GM23338 (cell line): ENCODE measurements around the gene EXOC1L. TPM values are rescaled to one million over a fixed set of nuclear protein-coding genes. Genes with fewer than 3 reads are reported as not detected.

ENCODE experiments used
- ATAC-seq: fragments of 200-7000 bp; cut with Tn5 transposase; 3 replicates; pipeline ENCODE4 v1.9.1; 2020
- DNase-seq: peaks from one replicate; pipeline ENCODE4 v3.0.0-alpha.2; 2015; ENCODE audit warnings: low spot score
- H2AFZ ChIP-seq: fragments of 200-600 bp; sonication (generic); 2 replicates; pipeline ENCODE4 v1.8.0; 2016; ENCODE audit warnings: antibody characterized with exemption, mild to moderate bottlenecking, moderate library complexity
- H3F3A ChIP-seq: fragments of 200-600 bp; sonication (generic); replicated peaks from 2 replicates; pipeline ENCODE4 v1.8.0; 2017; ENCODE audit warnings: antibody characterized with exemption, mixed run types, low read depth
- H3K27ac ChIP-seq: fragments of 200-600 bp; sonication (generic); 2 replicates; pipeline ENCODE4 v1.6.1; 2016; ENCODE audit warnings: low read depth
- H3K27me3 ChIP-seq: fragments of 200-600 bp; sonication (generic); 2 replicates; pipeline ENCODE4 v1.8.0; 2016; ENCODE audit warnings: mild to moderate bottlenecking, mixed run types, moderate library complexity; ENCODE audit not compliant: insufficient read depth
- H3K36me3 ChIP-seq: fragments of 200-600 bp; sonication (generic); 2 replicates; pipeline ENCODE4 v1.8.0; 2016; ENCODE audit warnings: mild to moderate bottlenecking; ENCODE audit not compliant: insufficient read depth
- H3K4me1 ChIP-seq: fragments of 200-600 bp; sonication (generic); 2 replicates; pipeline ENCODE4 v1.8.0; 2016; ENCODE audit warnings: mild to moderate bottlenecking, moderate library complexity; ENCODE audit not compliant: insufficient read depth
- H3K4me2 ChIP-seq: fragments of 200-600 bp; sonication (generic); 2 replicates; pipeline ENCODE4 v1.7.1; 2017; ENCODE audit warnings: mixed run types
- H3K4me3 ChIP-seq: fragments of 200-600 bp; sonication (generic); 2 replicates; pipeline ENCODE4 v1.6.1; 2016; ENCODE audit warnings: mixed run types
- H3K79me2 ChIP-seq: fragments of 200-600 bp; sonication (generic); replicated peaks from 2 replicates; pipeline ENCODE4 v1.8.0; 2017; ENCODE audit warnings: mild to moderate bottlenecking; ENCODE audit not compliant: insufficient read depth
- H3K9me2 ChIP-seq: fragments of 200-600 bp; sonication (generic); 2 replicates; pipeline ENCODE4 v1.8.0; 2017; ENCODE audit not compliant: insufficient read depth
- H4K20me1 ChIP-seq: fragments of 200-600 bp; sonication (generic); replicated peaks from 2 replicates; pipeline ENCODE4 v1.8.0; 2017; ENCODE audit warnings: mild to moderate bottlenecking; ENCODE audit not compliant: insufficient read depth
- H3K27ac Mint-ChIP-seq: 2 replicates; pipeline ENCODE4 v1.8.0; 2020; ENCODE audit warnings: inconsistent platforms, mild to moderate bottlenecking, moderate library complexity, mixed read lengths
- H3K27me3 Mint-ChIP-seq: 3 replicates; pipeline ENCODE4 v1.8.0; 2022; ENCODE audit warnings: low read depth, mild to moderate bottlenecking, moderate library complexity, mixed read lengths, inconsistent platforms; ENCODE audit not compliant: insufficient read depth, poor library complexity
- H3K36me3 Mint-ChIP-seq: 3 replicates; pipeline ENCODE4 v1.8.0; 2021; ENCODE audit warnings: low read depth, mild to moderate bottlenecking, inconsistent platforms, moderate library complexity, mixed read lengths
- H3K4me1 Mint-ChIP-seq: 3 replicates; pipeline ENCODE4 v1.8.0; 2020; ENCODE audit warnings: mild to moderate bottlenecking, inconsistent platforms, mixed read lengths
- H3K4me3 Mint-ChIP-seq: 3 replicates; pipeline ENCODE4 v1.8.0; 2021; ENCODE audit warnings: moderate library complexity, mild to moderate bottlenecking, inconsistent platforms, mixed read lengths
- H3K9me3 Mint-ChIP-seq: 3 replicates; pipeline ENCODE4 v1.8.0; 2020; ENCODE audit warnings: moderate library complexity, mild to moderate bottlenecking, inconsistent platforms, mixed read lengths
- CREB1 ChIP-seq: fragments of 250-450 bp; sonication (Bioruptor Pico); IDR thresholded peaks from 2 replicates; pipeline ENCODE4 v1.5.0; 2020; ENCODE audit warnings: low read depth, mild to moderate bottlenecking, moderate library complexity
- CTCF ChIP-seq, 2 experiments: fragments of 200-600 bp in 1 of 2; sonication (generic) in 1 of 2; conservative IDR thresholded peaks; 2 replicates each; pipeline versions ENCODE4 v1.5.1 to v1.6.1; 2016 to 2017; ENCODE audit warnings: antibody characterized with exemption in 2 of 2, low read depth in 2 of 2, mild to moderate bottlenecking in 2 of 2, moderate library complexity in 1 of 2
- EZH2 ChIP-seq: fragments of 200-600 bp; sonication (generic); IDR thresholded peaks from one replicate; pipeline ENCODE4 v1.8.0; 2017; ENCODE audit warnings: antibody characterized with exemption, mild to moderate bottlenecking, low read depth; ENCODE audit not compliant: unreplicated experiment
- EZH2phosphoT487 ChIP-seq: fragments of 200-600 bp; sonication (generic); IDR thresholded peaks from one replicate; pipeline ENCODE4 v1.8.1; 2018; ENCODE audit warnings: antibody characterized with exemption; ENCODE audit not compliant: unreplicated experiment
- NANOG ChIP-seq: IDR thresholded peaks from 2 replicates; pipeline ENCODE4 v1.6.1; 2016; ENCODE audit warnings: antibody characterized with exemption, borderline replicate concordance
- POLR2AphosphoS5 ChIP-seq: IDR thresholded peaks from 2 replicates; pipeline ENCODE4 v1.6.1; 2016; ENCODE audit warnings: antibody characterized with exemption, low read depth
- STAT1 ChIP-seq: IDR thresholded peaks from one replicate; pipeline ENCODE4 v1.6.1; 2016; ENCODE audit warnings: antibody characterized with exemption; ENCODE audit not compliant: unreplicated experiment
- ZNF114 ChIP-seq: fragments of 250-450 bp; sonication (Bioruptor Pico); IDR thresholded peaks from 2 replicates; pipeline ENCODE4 v1.5.0; 2020; ENCODE audit warnings: mild to moderate bottlenecking, moderate library complexity
- ZNF331 ChIP-seq: fragments of 250-450 bp; sonication (Bioruptor Pico); IDR thresholded peaks from 2 replicates; pipeline ENCODE4 v1.5.0; 2020; ENCODE audit warnings: low read depth, mild to moderate bottlenecking, moderate library complexity
- polyA plus RNA-seq: library from polyadenylated mRNA; unstranded; fragments of >200 nt; fragmentation: Nextera tagmentation; extraction: Ambion mirVana; gene quantifications from 2 replicates; pipeline ENCODE4 v1.2.1, GENCODE V29; 2016
- total RNA-seq: library from RNA; depleted of rRNA; stranded (reverse); fragments of >200 nt; shearing (Covaris generic); gene quantifications from 2 replicates; pipeline ENCODE4 v1.2.3, GENCODE V29; 2014
- TF ChIP-seq, protein P1 (sequence below): IDR thresholded peaks from 2 replicates; pipeline ENCODE4 v1.6.1; 2016; ENCODE audit warnings: antibody characterized with exemption
- TF ChIP-seq, protein P2 (sequence below): IDR thresholded peaks from one replicate; pipeline ENCODE4 v1.6.1; 2018; ENCODE audit warnings: antibody characterized with exemption; ENCODE audit not compliant: unreplicated experiment
- TF ChIP-seq, protein P3 (sequence below): fragments of 250-450 bp; sonication (Bioruptor Pico); IDR thresholded peaks from 2 replicates; pipeline ENCODE4 v1.5.0; 2020; ENCODE audit warnings: mild to moderate bottlenecking, moderate library complexity

EXOC1L gene
- total and polyA plus RNA-seq, 2 experiments from 2014 or later = not detected

GRCh38 chr4:55837903-55838302 lies 18.3 kb downstream of the EXOC1L start:
- Histone ChIP-seq H4K20me1 (no peaks in the 10 kb centered on the region), H2AFZ (no peak overlapping the region), H3F3A (no peaks in the 10 kb centered on the region), H3K4me2 (no peak overlapping the region), H3K79me2 (no peaks in the 10 kb centered on the region), H3K9me2 (peaks cover 2% of the 10 kb centered on the region; the same call in 1 of the 2 replicates), H3K4me3 (no peak overlapping the region), H3K4me1 (peaks cover 10% of the 10 kb centered on the region; the same call in 1 of the 2 replicates), H3K27me3 (no peaks in the 10 kb centered on the region), H3K36me3 (no peaks in the 10 kb centered on the region), H3K27ac (no peak overlapping the region)
- TF ChIP-seq, protein P1, sequence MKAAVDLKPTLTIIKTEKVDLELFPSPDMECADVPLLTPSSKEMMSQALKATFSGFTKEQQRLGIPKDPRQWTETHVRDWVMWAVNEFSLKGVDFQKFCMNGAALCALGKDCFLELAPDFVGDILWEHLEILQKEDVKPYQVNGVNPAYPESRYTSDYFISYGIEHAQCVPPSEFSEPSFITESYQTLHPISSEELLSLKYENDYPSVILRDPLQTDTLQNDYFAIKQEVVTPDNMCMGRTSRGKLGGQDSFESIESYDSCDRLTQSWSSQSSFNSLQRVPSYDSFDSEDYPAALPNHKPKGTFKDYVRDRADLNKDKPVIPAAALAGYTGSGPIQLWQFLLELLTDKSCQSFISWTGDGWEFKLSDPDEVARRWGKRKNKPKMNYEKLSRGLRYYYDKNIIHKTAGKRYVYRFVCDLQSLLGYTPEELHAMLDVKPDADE = no peak
- TF ChIP-seq NANOG (no peak), ZNF331 (no peak), STAT1 (no peak), ZNF114 (CRISPR knock-in tag) (no peak), POLR2AphosphoS5 (no peak), CTCF (conservative IDR thresholded peaks at IDR 0.05; ENCODE audit: low read depth in 2 of 2) (no peak), EZH2phosphoT487 (no peak), CREB1 (no peak), EZH2 (no peak)
- TF ChIP-seq, protein P2, sequence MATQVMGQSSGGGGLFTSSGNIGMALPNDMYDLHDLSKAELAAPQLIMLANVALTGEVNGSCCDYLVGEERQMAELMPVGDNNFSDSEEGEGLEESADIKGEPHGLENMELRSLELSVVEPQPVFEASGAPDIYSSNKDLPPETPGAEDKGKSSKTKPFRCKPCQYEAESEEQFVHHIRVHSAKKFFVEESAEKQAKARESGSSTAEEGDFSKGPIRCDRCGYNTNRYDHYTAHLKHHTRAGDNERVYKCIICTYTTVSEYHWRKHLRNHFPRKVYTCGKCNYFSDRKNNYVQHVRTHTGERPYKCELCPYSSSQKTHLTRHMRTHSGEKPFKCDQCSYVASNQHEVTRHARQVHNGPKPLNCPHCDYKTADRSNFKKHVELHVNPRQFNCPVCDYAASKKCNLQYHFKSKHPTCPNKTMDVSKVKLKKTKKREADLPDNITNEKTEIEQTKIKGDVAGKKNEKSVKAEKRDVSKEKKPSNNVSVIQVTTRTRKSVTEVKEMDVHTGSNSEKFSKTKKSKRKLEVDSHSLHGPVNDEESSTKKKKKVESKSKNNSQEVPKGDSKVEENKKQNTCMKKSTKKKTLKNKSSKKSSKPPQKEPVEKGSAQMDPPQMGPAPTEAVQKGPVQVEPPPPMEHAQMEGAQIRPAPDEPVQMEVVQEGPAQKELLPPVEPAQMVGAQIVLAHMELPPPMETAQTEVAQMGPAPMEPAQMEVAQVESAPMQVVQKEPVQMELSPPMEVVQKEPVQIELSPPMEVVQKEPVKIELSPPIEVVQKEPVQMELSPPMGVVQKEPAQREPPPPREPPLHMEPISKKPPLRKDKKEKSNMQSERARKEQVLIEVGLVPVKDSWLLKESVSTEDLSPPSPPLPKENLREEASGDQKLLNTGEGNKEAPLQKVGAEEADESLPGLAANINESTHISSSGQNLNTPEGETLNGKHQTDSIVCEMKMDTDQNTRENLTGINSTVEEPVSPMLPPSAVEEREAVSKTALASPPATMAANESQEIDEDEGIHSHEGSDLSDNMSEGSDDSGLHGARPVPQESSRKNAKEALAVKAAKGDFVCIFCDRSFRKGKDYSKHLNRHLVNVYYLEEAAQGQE = no peak
- TF ChIP-seq, protein P3, sequence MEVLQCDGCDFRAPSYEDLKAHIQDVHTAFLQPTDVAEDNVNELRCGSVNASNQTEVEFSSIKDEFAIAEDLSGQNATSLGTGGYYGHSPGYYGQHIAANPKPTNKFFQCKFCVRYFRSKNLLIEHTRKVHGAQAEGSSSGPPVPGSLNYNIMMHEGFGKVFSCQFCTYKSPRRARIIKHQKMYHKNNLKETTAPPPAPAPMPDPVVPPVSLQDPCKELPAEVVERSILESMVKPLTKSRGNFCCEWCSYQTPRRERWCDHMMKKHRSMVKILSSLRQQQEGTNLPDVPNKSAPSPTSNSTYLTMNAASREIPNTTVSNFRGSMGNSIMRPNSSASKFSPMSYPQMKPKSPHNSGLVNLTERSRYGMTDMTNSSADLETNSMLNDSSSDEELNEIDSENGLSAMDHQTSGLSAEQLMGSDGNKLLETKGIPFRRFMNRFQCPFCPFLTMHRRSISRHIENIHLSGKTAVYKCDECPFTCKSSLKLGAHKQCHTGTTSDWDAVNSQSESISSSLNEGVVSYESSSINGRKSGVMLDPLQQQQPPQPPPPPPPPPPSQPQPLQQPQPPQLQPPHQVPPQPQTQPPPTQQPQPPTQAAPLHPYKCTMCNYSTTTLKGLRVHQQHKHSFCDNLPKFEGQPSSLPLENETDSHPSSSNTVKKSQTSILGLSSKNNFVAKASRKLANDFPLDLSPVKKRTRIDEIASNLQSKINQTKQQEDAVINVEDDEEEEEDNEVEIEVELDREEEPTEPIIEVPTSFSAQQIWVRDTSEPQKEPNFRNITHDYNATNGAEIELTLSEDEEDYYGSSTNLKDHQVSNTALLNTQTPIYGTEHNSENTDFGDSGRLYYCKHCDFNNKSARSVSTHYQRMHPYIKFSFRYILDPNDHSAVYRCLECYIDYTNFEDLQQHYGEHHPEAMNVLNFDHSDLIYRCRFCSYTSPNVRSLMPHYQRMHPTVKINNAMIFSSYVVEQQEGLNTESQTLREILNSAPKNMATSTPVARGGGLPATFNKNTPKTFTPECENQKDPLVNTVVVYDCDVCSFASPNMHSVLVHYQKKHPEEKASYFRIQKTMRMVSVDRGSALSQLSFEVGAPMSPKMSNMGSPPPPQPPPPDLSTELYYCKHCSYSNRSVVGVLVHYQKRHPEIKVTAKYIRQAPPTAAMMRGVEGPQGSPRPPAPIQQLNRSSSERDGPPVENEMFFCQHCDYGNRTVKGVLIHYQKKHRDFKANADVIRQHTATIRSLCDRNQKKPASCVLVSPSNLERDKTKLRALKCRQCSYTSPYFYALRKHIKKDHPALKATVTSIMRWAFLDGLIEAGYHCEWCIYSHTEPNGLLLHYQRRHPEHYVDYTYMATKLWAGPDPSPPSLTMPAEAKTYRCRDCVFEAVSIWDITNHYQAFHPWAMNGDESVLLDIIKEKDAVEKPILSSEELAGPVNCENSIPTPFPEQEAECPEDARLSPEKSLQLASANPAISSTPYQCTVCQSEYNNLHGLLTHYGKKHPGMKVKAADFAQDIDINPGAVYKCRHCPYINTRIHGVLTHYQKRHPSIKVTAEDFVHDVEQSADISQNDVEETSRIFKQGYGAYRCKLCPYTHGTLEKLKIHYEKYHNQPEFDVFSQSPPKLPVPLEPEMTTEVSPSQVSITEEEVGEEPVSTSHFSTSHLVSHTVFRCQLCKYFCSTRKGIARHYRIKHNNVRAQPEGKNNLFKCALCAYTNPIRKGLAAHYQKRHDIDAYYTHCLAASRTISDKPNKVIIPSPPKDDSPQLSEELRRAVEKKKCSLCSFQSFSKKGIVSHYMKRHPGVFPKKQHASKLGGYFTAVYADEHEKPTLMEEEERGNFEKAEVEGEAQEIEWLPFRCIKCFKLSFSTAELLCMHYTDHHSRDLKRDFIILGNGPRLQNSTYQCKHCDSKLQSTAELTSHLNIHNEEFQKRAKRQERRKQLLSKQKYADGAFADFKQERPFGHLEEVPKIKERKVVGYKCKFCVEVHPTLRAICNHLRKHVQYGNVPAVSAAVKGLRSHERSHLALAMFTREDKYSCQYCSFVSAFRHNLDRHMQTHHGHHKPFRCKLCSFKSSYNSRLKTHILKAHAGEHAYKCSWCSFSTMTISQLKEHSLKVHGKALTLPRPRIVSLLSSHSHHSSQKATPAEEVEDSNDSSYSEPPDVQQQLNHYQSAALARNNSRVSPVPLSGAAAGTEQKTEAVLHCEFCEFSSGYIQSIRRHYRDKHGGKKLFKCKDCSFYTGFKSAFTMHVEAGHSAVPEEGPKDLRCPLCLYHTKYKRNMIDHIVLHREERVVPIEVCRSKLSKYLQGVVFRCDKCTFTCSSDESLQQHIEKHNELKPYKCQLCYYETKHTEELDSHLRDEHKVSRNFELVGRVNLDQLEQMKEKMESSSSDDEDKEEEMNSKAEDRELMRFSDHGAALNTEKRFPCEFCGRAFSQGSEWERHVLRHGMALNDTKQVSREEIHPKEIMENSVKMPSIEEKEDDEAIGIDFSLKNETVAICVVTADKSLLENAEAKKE (CRISPR knock-in tag) = no peak
- DNase-seq = no peak
- Mint-ChIP-seq H3K36me3 (peaks cover 15% of the 10 kb centered on the region; the same call in 2 of the 3 replicates), H3K4me1 (peaks cover 8% of the 10 kb centered on the region), H3K27ac (no peak overlapping the region), H3K9me3 (peaks cover 21% of the 10 kb centered on the region), H3K4me3 (no peak overlapping the region), H3K27me3 (no peaks in the 10 kb centered on the region)
- ATAC-seq = no peak
